ENCODE results near the gene EMX2.

Gene EMX2

GRCh38 chr10:117532003-117532385 is 10.6 kb upstream of the EMX2 start:
- no peak for DNase-seq (ENCODE audit: low read depth)

- DNase-seq (ENCODE audit: low read depth) = no peak
Observed at GRCh38 chr10:117532451-117533107, 10.0 kb upstream of the EMX2 start.

GRCh38 chr10:117533507-117534281 is 8.9 kb upstream of the EMX2 start:
- no peak for DNase-seq (ENCODE audit: low read depth)

GRCh38 chr10:117534321-117535297 is 7.9 kb upstream of the EMX2 start:
- DNase-seq (ENCODE audit: low read depth) = no peak

GRCh38 chr10:117535298-117536071 is 7.1 kb upstream of the EMX2 start:
- no peak for DNase-seq (ENCODE audit: low read depth)

- DNase-seq (ENCODE audit: low read depth) = no peak
Observed at GRCh38 chr10:117536072-117536865, 6.3 kb upstream of the EMX2 start.

- DNase-seq (ENCODE audit: low read depth) = no peak
Observed at GRCh38 chr10:117536866-117537435, 5.6 kb upstream of the EMX2 start.

- DNase-seq (ENCODE audit: low read depth) = no peak
Observed at GRCh38 chr10:117537436-117537903, 5.1 kb upstream of the EMX2 start.

GRCh38 chr10:117537904-117538524 is 4.5 kb upstream of the EMX2 start:
- DNase-seq (ENCODE audit: low read depth) = no peak

- DNase-seq (ENCODE audit: low read depth) = no peak
Observed at GRCh38 chr10:117539361-117539773, 3.2 kb upstream of the EMX2 start.

GRCh38 chr10:117539903-117540639 is 2.5 kb upstream of the EMX2 start:
- no peak for DNase-seq (ENCODE audit: low read depth)

GRCh38 chr10:117540640-117541404 is 1.7 kb upstream of the EMX2 start:
- no peak for DNase-seq (ENCODE audit: low read depth)

- DNase-seq (ENCODE audit: low read depth) = no peak
Observed at GRCh38 chr10:117541405-117541908, 1.1 kb upstream of the EMX2 start.

- DNase-seq (ENCODE audit: low read depth) = no peak
Observed at GRCh38 chr10:117541909-117542705, 439 bp upstream of the EMX2 start.

GRCh38 chr10:117543225-117544003 is 868 bp downstream of the EMX2 start:
- DNase-seq (ENCODE audit: low read depth) = no peak

- no peak for DNase-seq (ENCODE audit: low read depth)
Observed at GRCh38 chr10:117544004-117544701, 1.6 kb downstream of the EMX2 start.

Measured in activated T-cell treated with anti-CD3 and anti-CD28 coated beads for 48 hours (primary cell).